ENCODE results near the gene TCP11X2.
"Not testable (repeated sequence)": the region's sequence is repeated elsewhere in the genome, so short reads cannot be mapped to it uniquely, and the experiment has no call there.

Gene TCP11X2

DNA sequence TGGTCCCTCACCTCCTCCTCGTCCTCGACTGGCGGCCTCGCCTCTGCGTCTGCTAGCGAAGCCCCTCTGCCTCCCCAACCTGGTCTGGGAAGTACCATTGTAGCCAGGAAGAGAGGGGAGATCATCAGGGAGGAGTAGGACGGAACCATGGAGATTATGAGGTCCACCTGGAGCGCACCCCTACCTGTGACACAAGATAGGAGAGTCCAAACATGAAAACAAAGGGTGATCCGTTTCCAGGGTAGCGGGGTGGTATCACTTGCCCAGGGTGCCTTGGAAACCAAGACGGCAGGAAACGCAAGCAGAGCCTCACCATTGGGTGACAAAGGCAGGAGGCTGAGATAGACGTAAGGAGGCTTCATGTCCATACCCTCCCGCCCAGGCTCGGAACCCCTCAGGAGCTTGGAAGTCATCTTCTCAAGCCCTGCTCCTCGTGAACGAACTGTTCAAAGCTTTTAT, at the start of gene TCP11X2:
TSS of gene TCP11X2 (minus strand) at position 51 of the 459 bp plus-strand sequence.
- not testable (repeated sequence) for DNase-seq

DNA sequence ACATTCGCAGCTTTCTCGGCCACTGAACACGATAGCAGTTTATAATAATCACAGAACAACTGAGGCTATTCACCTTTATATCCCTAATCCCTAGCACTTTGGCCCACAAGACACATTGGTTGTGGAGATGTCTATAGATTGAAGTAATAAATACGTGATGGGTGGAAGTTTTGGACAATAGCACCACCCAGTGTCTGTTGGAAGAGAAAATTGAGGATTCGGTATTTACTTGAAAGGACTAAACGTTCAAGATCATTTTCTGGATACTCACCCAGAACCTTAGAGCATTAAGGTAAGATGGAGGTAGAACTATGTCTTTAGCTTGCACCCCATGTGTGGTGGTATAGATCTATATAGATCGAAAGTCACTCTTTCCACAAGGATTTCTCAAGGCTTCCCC, 45.7 kb upstream of the TCP11X2 start:
- DNase-seq = peak; percentile 0

DNA sequence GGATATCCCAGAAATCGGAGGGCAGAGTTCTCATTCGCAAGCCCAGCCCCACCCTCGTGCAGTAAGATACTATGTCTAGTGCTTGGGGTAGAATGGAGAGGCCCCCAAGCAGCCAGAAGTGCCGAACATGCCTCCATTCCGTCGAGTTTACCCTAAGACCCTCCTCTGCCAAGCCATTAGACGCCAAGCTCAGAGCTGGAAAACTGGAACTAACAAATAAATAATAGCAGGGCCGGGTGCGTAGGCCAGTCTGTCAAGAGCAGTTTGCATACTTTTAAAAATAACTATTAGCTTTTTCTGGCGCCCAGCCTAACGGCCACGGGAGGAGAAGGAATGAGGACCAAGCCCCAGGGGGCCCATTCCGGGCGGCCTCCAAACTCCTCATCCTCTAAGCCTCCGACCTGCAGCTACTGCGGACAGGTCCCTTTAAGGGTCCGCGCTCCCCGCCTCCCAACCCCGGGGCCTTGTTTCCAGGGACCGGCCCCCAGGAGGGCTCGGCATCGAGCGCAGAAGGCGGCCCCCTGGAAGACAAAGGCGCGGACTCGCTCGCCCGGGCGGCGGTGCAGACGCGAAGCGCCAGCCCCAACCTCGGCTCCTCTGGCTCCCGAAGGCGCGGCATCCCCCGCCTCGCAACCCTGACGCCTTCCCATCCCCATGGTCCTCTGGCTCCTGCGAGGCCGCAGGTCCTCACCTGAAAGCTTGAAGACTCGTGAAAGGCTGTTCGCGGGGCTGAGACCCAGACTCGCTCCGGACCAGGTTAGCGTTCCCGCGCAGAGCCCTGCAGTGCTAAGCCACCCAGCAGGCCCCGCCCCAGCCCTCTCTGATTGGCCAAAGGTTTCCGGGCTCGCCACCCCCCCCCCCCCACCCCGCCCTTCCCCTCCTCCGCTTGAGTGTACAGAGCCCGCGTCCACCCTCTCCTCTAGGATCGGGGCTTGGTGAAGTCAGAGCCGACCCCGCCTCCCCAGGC, 44.6 kb upstream of the TCP11X2 start, which contains the start of gene TMSB15A:
TSS of gene TMSB15A (minus strand) at position 765 of the 967 bp plus-strand sequence.
- DNase-seq = peak; percentile 1

DNA sequence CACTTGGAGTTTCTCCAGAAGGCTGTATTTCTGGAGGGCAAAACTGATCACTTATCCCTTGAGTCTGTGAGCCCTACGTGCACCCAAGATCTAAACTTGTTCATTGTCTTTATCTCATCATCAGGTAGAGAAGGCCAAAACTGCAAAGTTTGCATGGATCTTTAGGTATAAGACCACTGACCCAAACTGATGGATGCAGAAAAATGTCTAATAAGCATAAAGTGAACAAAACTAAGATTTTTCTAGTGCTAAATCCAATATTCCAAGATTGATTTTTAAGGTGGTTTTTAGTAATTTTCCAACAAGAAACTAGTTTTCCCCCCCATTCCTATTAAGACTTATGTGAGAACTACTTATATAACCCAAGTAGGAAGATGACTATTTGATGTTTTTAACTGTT, 42.9 kb upstream of the TCP11X2 start:
- no peak for DNase-seq

DNA sequence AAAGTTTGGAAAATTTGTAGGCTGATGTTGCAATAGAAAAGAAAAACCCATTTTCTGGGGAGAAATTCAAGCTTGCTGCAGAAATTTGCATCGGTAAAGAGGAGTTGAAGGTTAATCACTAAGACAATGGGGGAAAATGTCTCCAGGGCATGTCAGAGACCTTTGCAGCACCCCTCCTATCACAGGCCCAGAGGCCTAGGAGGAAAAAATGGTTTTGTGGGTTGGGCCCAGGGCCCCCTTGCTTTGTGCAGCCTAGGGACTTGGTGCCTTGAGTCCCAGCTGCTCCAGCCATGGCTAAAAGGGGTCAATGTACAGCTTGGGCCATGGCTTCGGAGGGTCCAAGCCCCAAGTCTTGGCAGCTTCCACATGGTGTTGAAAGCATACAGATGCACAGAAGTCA, 27.1 kb upstream of the TCP11X2 start:
- DNase-seq = no peak

GRCh38 chrX:102491766-102492165, 20.2 kb upstream of the TCP11X2 start:
- peak; percentile 2 for DNase-seq

DNA sequence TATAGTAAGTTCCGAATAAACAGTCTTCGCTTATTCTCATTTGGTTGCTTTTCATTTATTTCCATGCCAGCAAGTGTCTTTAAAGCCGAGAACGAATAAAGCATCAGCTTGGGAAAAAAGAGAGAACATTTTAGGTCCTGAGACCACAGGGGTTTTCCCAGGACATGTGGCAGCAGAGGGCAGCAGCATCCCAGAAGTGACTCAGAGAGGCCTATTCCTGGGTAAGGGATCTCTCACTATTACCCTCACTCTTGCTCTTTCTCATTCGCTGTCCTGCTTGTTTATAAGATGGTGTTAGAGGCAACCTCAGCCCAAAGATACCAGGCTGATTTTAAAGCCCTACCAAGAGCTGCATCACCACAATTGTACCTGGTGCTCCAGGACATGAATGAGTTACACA, 7.2 kb upstream of the TCP11X2 start:
- not testable (repeated sequence) for DNase-seq

DNA sequence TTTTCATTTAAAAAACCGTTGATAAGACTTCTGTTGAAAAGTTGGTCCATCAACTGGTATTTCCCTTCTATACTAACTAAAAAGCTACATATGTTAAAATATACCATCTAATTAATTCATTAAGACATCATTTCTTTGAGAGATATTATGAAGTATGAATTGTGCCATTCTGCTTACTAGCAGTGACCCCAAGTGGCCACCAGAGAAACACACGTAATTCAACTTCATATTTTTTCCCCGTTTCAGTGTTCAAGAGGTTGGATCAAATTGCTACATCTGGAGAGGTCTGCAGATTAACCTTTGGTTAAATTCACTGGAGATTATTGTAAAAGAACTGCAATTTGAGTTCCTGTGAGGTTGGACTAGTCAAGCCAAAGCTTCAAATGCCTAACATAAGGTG, 1.4 kb downstream of the TCP11X2 start:
- DNase-seq = not testable (repeated sequence)

GRCh38 chrX:102458615-102459014, 13.0 kb downstream of the TCP11X2 start:
- not testable (repeated sequence) for DNase-seq

DNA sequence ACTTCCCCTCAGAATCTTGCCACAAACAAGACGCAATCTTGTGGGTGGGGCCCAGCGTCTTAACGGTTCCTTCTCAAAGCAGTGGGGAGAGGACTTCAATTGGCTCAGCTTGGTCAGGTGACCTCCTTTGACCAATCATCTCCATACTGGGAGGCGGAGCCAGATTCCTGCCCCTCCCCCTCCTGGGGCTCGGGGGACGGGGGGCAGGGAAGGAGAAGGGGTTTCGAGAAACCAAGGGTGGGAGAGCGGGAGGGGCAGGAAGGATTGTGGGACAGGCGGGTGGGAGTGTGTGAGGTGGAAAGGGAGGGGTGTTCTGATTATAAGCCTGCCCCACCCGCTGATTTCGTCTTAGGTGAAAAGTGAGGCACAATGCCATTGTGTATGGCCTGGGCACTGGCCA, 31.7 kb downstream of the TCP11X2 start, which contains the start of gene NXF2B:
TSS of gene NXF2B (minus strand) at position 101 of the 400 bp plus-strand sequence. CDS start 59,972 bp downstream, outside the sequence.
- not testable (repeated sequence) for DNase-seq

DNA sequence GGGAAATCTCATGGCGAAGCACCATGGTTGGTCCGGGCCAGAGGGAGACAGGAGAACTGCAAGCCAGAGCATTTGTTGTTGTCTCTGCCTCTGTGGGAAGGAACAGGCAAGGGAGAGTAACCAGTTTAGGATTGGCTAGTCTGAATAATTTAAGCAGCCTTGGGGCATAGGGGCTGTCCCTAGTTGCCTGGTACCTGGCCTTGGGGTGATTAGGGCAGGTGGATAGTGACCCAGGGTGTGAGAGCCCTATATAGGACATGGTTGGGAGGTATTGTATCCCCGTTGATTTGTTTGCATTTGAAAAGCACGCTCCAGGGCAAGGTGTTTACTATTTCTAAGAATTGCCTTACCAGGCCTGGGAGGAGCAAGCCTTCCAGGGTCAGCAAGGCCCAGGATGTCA, 57.1 kb downstream of the TCP11X2 start:
- not testable (repeated sequence) for DNase-seq
